HepG2 (cell line): ENCODE results near the gene DGCR6L. TPM values are rescaled to one million over a fixed set of nuclear protein-coding genes. Genes with fewer than 3 reads are reported as not detected.
A peak's percentile ranks its signal among the peaks of the same experiment; 100 is the strongest.

Source experiments
- CCAR2 ChIP-seq: fragments of 200-400 bp; formaldehyde crosslinking; optimal IDR thresholded peaks from 2 replicates; pipeline ENCODE3; 2018; ENCODE audit warnings: low read depth, mild to moderate bottlenecking, low read length, moderate library complexity
- GABPA ChIP-seq, 2 experiments: IDR thresholded peaks; 2 replicates each; pipeline ENCODE4 v1.6.1; 2011 to 2016; ENCODE audit warnings: low read depth in 2 of 2, low read length in 1 of 2, missing biosample characterization in 1 of 2, missing genetic modification characterization in 1 of 2
- KDM6A ChIP-seq: IDR thresholded peaks from 2 replicates; pipeline ENCODE4 v1.6.1; 2016; ENCODE audit warnings: low read depth
- NR2C2 ChIP-seq: sonication (generic); formaldehyde crosslinking; IDR thresholded peaks from 2 replicates; pipeline ENCODE4 v1.4.0; 2020; ENCODE audit warnings: missing genetic modification reagents, mild to moderate bottlenecking, moderate library complexity, borderline replicate concordance
- PHF5A ChIP-seq: IDR thresholded peaks from one replicate; pipeline ENCODE4 v1.6.1; 2018; ENCODE audit warnings: low read depth, missing genetic modification reagents; ENCODE audit not compliant: unreplicated experiment
- RCOR2 ChIP-seq: IDR thresholded peaks from 2 replicates; pipeline ENCODE4 v1.6.1; 2016; ENCODE audit warnings: missing biosample characterization, missing genetic modification reagents
- SOX13 ChIP-seq, 3 experiments: fragments of 450-650 bp in 1 of 3; sonication (generic) in 1 of 3; formaldehyde crosslinking in 1 of 3; IDR thresholded peaks in 2 of 3; conservative IDR thresholded peaks in 1 of 3; 2 replicates each; pipeline versions ENCODE4 v1.5.0 to v1.6.1; 2016 to 2020; ENCODE audit warnings: antibody characterized with exemption in 1 of 3, mild to moderate bottlenecking in 1 of 3, missing compliant biosample characterization in 1 of 3, missing genetic modification reagents in 1 of 3, moderate library complexity in 1 of 3
- THYN1 ChIP-seq: sonication (generic); formaldehyde crosslinking; IDR thresholded peaks from 2 replicates; pipeline ENCODE4 v1.8.1; 2023; ENCODE audit warnings: low read depth, mild to moderate bottlenecking, moderate library complexity, missing genetic modification reagents, borderline replicate concordance
- ZFX ChIP-seq: sonication (generic); formaldehyde crosslinking; IDR thresholded peaks from 2 replicates; pipeline ENCODE4 v1.4.0; 2020; ENCODE audit warnings: mild to moderate bottlenecking, low read depth, missing genetic modification reagents, moderate library complexity
- ZKSCAN1 ChIP-seq: fragments of 150-350 bp; IDR thresholded peaks from 2 replicates; pipeline ENCODE4 v1.6.1; 2014; ENCODE audit warnings: low read length
- ZNF230 ChIP-seq: sonication (generic); formaldehyde crosslinking; IDR thresholded peaks from 2 replicates; pipeline ENCODE4 v1.4.0; 2020; ENCODE audit warnings: mild to moderate bottlenecking, missing genetic modification reagents
- ZNF703 ChIP-seq: sonication (generic); formaldehyde crosslinking; IDR thresholded peaks from 2 replicates; pipeline ENCODE4 v1.5.1; 2020; ENCODE audit warnings: missing genetic modification reagents, mild to moderate bottlenecking, moderate library complexity, borderline replicate concordance
- ZNF720 ChIP-seq: sonication (generic); formaldehyde crosslinking; IDR thresholded peaks from 2 replicates; pipeline ENCODE4 v1.4.0; 2020; ENCODE audit warnings: missing genetic modification reagents
- polyA plus RNA-seq, 8 experiments: library from polyadenylated mRNA; depleted of rRNA in 3 of 8; stranded (reverse) in 7 of 8; unstranded in 1 of 8; fragments of >200 nt; fragmentation: Illumina TruSeq in 4 of 8; extraction: Trizol in 4 of 8; gene quantifications; 2 replicates each; pipeline versions ENCODE4 v1.2.1 to v1.2.3, GENCODE V29; 2011 to 2016; ENCODE audit warnings: low read depth in 4 of 8, missing spikeins in 1 of 8, mixed read lengths in 1 of 8; ENCODE audit not compliant: insufficient read depth in 1 of 8
- total RNA-seq, 5 experiments: library from RNA; depleted of rRNA; stranded (reverse); fragments of >200 nt; fragmentation: Illumina TruSeq; extraction: Trizol; gene quantifications; 2 replicates each; pipeline ENCODE4 v1.2.3, GENCODE V29; 2016; ENCODE audit warnings: low read depth in 1 of 5
- TF ChIP-seq, protein P1 (sequence below): sonication (generic); formaldehyde crosslinking; IDR thresholded peaks from 2 replicates; pipeline ENCODE4 v1.8.0; 2022; ENCODE audit warnings: mild to moderate bottlenecking, missing genetic modification reagents, borderline replicate concordance
- TF ChIP-seq, protein P2 (sequence below): sonication (generic); formaldehyde crosslinking; IDR thresholded peaks from 2 replicates; pipeline ENCODE4 v1.4.0; 2020; ENCODE audit warnings: mild to moderate bottlenecking, missing genetic modification reagents
- TF ChIP-seq, protein P3 (sequence below): sonication (generic); formaldehyde crosslinking; conservative IDR thresholded peaks from 2 replicates; pipeline ENCODE4 v1.8.0; 2022; ENCODE audit warnings: missing genetic modification reagents
- TF ChIP-seq, protein P4 (sequence below): sonication (generic); formaldehyde crosslinking; IDR thresholded peaks from 2 replicates; pipeline ENCODE4 v1.9.0; 2022; ENCODE audit warnings: missing genetic modification reagents, mild to moderate bottlenecking, borderline replicate concordance
- TF ChIP-seq, protein P5 (sequence below): sonication (generic); formaldehyde crosslinking; IDR thresholded peaks from 2 replicates; pipeline ENCODE4 v1.8.0; 2023; ENCODE audit warnings: mild to moderate bottlenecking, missing genetic modification reagents

DGCR6L gene
- total and polyA plus RNA-seq, 2 of the 13 experiments (the other 11 are each of a cell fraction or from before 2014, with no cell fraction given) = 17.5 to 35.3 TPM

DNA sequence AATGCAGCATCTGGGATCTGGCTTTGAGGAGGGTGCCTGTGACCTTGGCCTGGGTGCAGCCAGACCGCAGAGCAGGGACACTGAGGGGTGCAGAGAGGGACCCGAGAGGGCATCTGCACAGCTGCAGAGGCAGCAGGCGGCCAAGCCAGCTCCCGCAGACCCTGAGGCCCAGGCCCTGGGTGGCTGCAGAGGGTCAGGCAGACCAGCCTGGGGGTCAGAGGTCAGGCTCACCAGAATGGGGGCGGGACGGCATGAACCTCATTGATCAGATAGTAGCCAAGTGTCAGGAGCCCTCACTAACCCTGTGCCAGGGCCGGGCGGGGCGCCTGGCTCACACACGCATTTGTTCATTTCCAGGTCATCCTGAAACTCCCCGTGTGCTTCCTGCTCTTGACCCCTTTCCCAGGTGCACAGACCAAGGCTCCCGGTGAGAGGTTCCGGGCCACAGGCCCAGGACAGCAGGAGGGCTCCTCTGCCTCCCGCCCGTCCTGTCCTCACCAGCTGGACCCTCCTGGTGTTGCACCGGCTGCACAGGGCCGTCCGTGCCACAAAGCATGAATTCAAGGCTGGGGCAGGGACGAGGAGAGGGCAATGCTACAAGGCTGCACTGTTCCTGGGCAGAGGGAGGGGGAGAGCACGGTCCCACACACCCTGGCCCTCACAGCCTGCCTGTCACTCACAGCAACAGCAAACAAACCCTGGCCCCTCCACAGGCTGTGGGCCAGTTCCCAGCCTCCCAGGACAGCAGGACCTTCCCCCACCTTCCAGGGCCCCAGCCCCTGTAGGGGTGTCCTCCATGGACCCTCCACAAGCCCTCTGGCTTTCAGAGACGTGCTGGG is 55.0 kb downstream of the DGCR6L start (continued):
- TF ChIP-seq THYN1 = no peak
- TF ChIP-seq NR2C2 = peak; percentile 74
- no peak for TF ChIP-seq KDM6A (CRISPR knock-in tag)
- TF ChIP-seq, protein P1, sequence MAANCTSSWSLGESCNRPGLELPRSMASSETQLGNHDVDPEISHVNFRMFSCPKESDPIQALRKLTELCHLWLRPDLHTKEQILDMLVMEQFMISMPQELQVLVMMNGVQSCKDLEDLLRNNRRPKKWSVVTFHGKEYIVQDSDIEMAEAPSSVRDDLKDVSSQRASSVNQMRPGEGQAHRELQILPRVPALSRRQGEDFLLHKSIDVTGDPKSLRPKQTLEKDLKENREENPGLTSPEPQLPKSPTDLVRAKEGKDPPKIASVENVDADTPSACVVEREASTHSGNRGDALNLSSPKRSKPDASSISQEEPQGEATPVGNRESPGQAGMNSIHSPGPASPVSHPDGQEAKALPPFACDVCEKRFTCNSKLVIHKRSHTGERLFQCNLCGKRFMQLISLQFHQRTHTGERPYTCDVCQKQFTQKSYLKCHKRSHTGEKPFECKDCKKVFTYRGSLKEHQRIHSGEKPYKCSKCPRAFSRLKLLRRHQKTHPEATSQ (CRISPR knock-in tag) = no peak
- TF ChIP-seq ZNF720 (CRISPR knock-in tag) = no peak
- no peak for TF ChIP-seq ZNF703
- TF ChIP-seq CCAR2 = no peak
- peak; percentile 28; the same call in 1 of the 2 replicates for TF ChIP-seq ZFX
- TF ChIP-seq, protein P2, sequence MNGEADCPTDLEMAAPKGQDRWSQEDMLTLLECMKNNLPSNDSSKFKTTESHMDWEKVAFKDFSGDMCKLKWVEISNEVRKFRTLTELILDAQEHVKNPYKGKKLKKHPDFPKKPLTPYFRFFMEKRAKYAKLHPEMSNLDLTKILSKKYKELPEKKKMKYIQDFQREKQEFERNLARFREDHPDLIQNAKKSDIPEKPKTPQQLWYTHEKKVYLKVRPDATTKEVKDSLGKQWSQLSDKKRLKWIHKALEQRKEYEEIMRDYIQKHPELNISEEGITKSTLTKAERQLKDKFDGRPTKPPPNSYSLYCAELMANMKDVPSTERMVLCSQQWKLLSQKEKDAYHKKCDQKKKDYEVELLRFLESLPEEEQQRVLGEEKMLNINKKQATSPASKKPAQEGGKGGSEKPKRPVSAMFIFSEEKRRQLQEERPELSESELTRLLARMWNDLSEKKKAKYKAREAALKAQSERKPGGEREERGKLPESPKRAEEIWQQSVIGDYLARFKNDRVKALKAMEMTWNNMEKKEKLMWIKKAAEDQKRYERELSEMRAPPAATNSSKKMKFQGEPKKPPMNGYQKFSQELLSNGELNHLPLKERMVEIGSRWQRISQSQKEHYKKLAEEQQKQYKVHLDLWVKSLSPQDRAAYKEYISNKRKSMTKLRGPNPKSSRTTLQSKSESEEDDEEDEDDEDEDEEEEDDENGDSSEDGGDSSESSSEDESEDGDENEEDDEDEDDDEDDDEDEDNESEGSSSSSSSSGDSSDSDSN (CRISPR knock-in tag) = 0 out of 2 replicates have a peak, but pooled peaks have one; percentile 28
- TF ChIP-seq ZKSCAN1 = no peak
- no peak for TF ChIP-seq RCOR2 (CRISPR knock-in tag)
- TF ChIP-seq, protein P3, sequence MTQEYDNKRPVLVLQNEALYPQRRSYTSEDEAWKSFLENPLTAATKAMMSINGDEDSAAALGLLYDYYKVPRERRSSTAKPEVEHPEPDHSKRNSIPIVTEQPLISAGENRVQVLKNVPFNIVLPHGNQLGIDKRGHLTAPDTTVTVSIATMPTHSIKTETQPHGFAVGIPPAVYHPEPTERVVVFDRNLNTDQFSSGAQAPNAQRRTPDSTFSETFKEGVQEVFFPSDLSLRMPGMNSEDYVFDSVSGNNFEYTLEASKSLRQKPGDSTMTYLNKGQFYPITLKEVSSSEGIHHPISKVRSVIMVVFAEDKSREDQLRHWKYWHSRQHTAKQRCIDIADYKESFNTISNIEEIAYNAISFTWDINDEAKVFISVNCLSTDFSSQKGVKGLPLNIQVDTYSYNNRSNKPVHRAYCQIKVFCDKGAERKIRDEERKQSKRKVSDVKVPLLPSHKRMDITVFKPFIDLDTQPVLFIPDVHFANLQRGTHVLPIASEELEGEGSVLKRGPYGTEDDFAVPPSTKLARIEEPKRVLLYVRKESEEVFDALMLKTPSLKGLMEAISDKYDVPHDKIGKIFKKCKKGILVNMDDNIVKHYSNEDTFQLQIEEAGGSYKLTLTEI = no peak
- TF ChIP-seq, protein P4, sequence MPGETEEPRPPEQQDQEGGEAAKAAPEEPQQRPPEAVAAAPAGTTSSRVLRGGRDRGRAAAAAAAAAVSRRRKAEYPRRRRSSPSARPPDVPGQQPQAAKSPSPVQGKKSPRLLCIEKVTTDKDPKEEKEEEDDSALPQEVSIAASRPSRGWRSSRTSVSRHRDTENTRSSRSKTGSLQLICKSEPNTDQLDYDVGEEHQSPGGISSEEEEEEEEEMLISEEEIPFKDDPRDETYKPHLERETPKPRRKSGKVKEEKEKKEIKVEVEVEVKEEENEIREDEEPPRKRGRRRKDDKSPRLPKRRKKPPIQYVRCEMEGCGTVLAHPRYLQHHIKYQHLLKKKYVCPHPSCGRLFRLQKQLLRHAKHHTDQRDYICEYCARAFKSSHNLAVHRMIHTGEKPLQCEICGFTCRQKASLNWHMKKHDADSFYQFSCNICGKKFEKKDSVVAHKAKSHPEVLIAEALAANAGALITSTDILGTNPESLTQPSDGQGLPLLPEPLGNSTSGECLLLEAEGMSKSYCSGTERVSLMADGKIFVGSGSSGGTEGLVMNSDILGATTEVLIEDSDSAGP = peak; percentile 31; the same call in 1 of the 2 replicates
- TF ChIP-seq ZNF230 (CRISPR knock-in tag) = no peak
- TF ChIP-seq PHF5A (CRISPR knock-in tag) = no peak
- no peak for TF ChIP-seq SOX13 (IDR thresholded peaks at IDR 0.05)
- TF ChIP-seq SOX13 (CRISPR knock-in tag; conservative IDR thresholded peaks at IDR 0.05 in 1 of 2, IDR thresholded peaks at IDR 0.05 in 1 of 2) = no peak
- TF ChIP-seq, protein P5, sequence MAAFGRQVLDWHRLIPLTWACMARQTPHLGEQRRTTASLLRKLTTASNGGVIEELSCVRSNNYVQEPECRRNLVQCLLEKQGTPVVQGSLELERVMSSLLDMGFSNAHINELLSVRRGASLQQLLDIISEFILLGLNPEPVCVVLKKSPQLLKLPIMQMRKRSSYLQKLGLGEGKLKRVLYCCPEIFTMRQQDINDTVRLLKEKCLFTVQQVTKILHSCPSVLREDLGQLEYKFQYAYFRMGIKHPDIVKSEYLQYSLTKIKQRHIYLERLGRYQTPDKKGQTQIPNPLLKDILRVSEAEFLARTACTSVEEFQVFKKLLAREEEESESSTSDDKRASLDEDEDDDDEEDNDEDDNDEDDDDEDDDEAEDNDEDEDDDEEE (CRISPR knock-in tag) = no peak
- TF ChIP-seq GABPA (IDR thresholded peaks at IDR 0.05; ENCODE audit: low read depth, low read length) = 0 out of 2 replicates have a peak, but pooled peaks have one; percentile 13
- TF ChIP-seq GABPA (CRISPR knock-in tag; IDR thresholded peaks at IDR 0.05; ENCODE audit: low read depth) = no peak
